GM12872 (cell line): ENCODE data around the gene CDH24.

Source experiments
- CTCF ChIP-seq: IDR thresholded peaks from 3 replicates; pipeline ENCODE4 v1.5.1; 2011; ENCODE audit warnings: low read depth, mild to moderate bottlenecking, low read length, moderate library complexity; ENCODE audit not compliant: insufficient read depth

CDH24 gene

DNA sequence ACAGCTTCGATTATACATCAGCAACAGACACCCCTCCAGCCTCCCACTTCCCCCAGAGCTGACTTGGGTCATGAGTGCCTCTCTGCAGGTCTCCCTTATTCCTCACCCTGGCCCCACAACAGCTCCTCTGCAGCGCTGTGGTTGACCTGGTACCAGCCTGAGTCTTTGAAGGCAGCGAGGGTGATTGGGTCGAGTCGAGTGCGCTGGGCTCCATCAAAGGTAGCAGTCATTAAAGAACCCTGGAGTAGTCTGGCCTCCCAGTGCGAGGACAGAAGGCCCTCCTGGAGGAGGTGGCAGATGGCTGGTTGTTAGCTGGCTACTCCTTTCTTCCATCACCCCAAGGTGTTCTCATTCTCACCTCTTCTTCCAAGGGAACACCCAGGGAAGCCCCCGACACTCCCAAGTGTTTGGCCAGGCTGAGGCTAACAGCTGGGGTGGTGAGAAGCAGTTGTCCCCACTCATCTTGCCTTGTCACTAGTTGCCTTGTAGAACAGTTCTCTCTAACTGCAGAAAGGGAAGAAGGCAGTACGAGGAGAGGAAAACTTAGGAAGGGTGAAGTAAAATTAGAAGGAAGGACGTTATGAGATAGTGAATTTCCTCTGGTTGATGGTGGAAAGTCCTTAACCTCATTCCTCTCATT is 44.8 kb upstream of the CDH24 start:
- no peak for TF ChIP-seq CTCF

- no peak for TF ChIP-seq CTCF
Measured at GRCh38 chr14:23101213-23101970, 44.1 kb upstream of the CDH24 start.

DNA sequence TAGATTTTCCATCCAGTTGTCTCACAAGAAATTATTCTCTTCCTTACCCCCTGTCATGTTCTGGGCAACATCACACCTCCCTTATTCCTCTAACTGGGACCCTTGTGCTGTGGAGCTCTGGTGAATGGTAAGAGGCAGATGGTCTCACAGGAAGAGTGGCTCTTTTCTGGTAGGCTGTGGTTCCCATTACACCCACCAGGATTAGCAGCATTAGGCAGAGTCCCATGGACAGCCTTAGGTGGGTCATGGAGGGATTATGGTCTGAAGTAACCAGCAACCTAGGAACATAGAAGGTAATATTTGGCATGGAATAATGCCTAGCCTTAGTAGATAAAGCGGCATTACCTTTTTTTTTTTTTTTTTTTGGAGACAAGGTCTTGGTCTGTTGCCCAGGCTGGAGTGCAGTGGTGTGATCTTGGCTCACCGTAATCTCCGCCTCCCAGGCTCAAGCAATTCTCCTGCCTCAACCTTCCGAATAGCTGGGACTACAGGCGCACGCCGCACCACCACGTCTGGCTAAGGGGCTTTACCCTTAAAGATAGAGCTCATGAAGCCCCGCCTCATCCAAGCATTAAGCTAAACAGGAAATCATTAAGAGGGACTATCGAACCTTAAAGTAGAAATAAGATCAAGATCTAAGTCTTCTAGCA is 42.0 kb upstream of the CDH24 start:
- TF ChIP-seq CTCF: no peak

DNA sequence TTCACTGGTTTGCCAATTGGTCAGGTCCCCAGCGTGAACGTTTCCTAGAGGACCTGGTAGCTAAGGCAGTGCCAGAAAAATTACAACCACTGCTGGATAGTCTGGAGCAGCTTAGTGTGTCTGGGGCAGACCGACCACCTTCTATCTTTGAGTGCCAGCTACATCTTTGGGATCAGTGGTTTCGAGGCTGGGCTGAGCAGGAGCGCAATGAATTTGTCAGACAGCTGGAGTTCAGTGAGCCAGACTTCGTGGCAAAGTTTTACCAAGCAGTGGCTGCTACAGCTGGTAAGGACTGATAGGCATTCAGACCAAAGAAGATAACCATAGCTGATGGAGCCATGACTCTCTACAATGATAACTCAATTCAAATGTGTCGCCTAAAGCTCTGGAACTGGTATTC is 40.5 kb upstream of the CDH24 start:
- no peak for TF ChIP-seq CTCF

DNA sequence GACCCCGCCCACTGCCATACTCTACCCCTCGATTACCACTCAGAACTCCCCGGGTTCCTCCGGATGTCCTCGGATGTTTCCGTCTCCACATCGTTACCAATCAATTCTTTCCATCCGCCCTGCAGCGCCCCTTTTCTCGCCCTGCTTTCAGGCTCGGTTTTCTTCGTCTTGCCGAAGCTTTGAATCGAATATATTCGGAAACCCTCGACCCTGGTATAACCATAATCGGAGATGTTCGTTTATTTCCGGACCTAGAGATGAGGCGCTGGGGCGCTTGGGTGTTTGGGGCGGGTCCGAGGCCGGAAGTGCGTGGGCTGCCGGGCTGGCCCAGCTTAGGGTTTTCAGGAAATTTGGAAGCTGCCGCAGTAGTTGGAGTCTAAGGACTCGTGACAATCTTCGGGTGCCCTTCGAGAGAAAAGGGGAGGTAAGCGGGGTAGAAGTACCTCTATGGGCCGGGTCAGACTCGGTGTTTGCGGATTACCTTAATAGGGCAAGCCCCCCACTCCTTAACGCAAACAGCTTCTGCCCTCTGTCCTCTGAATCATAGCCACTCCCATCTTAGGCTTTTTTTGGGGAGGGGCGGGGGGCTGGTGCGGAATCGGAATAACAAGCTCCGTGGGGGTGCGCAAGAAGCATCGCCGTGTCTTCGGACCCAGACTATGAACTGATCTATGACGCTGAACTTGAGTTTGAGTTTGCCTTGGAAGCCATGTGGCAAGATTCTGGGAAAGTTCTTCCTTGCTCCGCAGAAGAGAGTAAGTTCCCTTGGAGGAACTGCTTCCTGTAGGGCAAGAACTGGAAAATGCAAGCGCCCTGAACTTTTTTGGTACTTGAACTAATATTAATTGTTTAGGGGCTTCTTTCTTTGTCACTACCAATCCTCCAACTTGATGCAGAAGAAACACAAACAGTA is 38.1 kb upstream of the CDH24 start, which contains the start of gene C14orf119:
TSS of gene C14orf119 (plus strand) at position 310 of the 913 bp plus-strand sequence. CDS start 2,154 bp downstream, outside the sequence.
- no peak for TF ChIP-seq CTCF

- TF ChIP-seq CTCF: no peak
Measured at GRCh38 chr14:23094666-23095195, 37.4 kb upstream of the CDH24 start, which contains the start of gene ACIN1. ACIN1 (minus strand) TSS chr14:23095136; CDS start chr14:23095112, 24 bp downstream.
